GM19328 (cell line): ENCODE measurements around the gene GART.

ENCODE experiments used
- ATAC-seq: cut with Tn5 transposase; IDR thresholded peaks from one replicate; pipeline ENCODE4 v1.9.1; 2021; ENCODE audit warnings: mild to moderate bottlenecking, moderate library complexity; ENCODE audit not compliant: unreplicated experiment

The GART gene

GRCh38 chr21:33554236-33554981, 12.5 kb upstream of the GART start:
- ATAC-seq, result no peak

GRCh38 chr21:33552999-33553598, 11.2 kb upstream of the GART start:
- no peak for ATAC-seq

- ATAC-seq, result no peak
Measured at GRCh38 chr21:33552093-33552998, 10.4 kb upstream of the GART start.

GRCh38 chr21:33551664-33552063, 9.7 kb upstream of the GART start:
- no peak for ATAC-seq

GRCh38 chr21:33550772-33551660, 9.1 kb upstream of the GART start:
- no peak for ATAC-seq

GRCh38 chr21:33549848-33550771, 8.2 kb upstream of the GART start:
- ATAC-seq, result no peak

- ATAC-seq, result no peak
Measured at GRCh38 chr21:33546086-33546485, 4.2 kb upstream of the GART start.

- no peak for ATAC-seq
Measured at GRCh38 chr21:33544451-33545195, 2.7 kb upstream of the GART start.

- no peak for ATAC-seq
Measured at GRCh38 chr21:33543505-33544129, 1.7 kb upstream of the GART start.

- ATAC-seq, result peak; percentile 93
Measured at GRCh38 chr21:33542640-33543504, 955 bp upstream of the GART start, which contains the start of gene SON. TSS of gene SON (plus strand) at chr21:33543038. CDS start at chr21:33543093, 55 bp downstream.

- ATAC-seq, result no peak
Measured at GRCh38 chr21:33541105-33541711, 709 bp downstream of the GART start.

- ATAC-seq, result no peak
Measured at GRCh38 chr21:33540711-33541104, 1.2 kb downstream of the GART start.

GRCh38 chr21:33539616-33540015, 2.3 kb downstream of the GART start:
- no peak for ATAC-seq

GRCh38 chr21:33537212-33537611, 4.7 kb downstream of the GART start:
- ATAC-seq, result no peak

GRCh38 chr21:33531007-33531406, 10.9 kb downstream of the GART start:
- no peak for ATAC-seq

- no peak for ATAC-seq
Measured at GRCh38 chr21:33522953-33523349, 19.0 kb downstream of the GART start.
